Left kidney (tissue), 2 donors: Measurements from ENCODE around the gene NETO1. TPM values are rescaled to one million over a fixed set of nuclear protein-coding genes. Genes with fewer than 3 reads are reported as not detected.

Experiments used
- DNase-seq: peaks from one replicate; pipeline ENCODE4 v3.0.0-alpha.2; 2013
- polyA plus RNA-seq: library from polyadenylated mRNA; unstranded; fragments of 120-200 nt; gene quantifications from one replicate; pipeline ENCODE4 v1.2.1, GENCODE V29; 2013; ENCODE audit not compliant: insufficient read length

NETO1 gene
- polyA plus RNA-seq, 1 donor: 2.4 TPM

DNA sequence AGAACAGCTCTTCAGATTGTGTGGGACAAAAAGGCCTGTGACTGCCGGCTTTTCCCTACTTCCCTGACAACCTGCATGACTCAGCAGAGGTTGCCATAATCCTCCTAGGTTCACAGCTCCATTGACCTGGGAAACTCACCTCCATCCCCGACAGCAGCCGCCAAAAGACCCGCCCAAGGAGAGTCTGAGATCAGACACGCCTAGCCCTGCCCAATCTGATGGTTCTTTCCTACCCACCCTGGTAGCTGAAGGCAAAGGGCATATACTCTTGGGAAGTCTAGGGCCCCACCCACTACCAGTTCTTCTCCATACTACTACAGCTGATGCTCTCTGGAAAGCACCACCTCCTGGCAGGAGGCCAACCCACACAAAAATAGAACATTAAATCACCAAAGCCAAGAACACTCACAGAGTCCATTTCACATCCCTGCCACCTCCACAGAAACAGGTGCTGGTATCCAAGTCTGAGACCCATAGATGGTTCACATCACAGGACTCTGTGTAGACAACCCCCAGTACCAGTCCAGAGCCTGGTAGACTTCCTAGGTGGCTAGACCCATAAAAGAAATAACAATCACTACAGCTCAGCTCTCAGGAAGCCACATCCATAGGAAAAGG is 140.6 kb downstream of the NETO1 start:
- no peak for DNase-seq

DNA sequence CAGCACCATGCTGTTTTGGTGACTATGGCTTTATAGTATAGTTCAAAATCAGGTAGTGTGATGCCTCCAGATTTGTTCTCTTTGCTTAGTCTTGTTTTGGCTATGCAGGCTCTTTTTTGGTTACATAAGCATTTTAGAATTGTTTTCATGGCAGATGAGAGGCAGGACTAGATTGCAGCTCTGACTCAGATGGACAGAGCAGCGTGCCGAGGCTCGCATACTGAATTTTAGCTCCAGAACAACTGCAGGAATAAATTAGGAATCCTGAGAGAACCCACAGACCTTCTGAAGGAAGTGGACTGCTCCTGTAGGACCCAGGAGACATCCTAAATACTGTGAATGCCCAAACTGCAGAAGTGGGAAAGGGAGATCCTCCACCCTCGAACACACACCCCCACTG is 141.6 kb downstream of the NETO1 start:
- no peak for DNase-seq

DNA sequence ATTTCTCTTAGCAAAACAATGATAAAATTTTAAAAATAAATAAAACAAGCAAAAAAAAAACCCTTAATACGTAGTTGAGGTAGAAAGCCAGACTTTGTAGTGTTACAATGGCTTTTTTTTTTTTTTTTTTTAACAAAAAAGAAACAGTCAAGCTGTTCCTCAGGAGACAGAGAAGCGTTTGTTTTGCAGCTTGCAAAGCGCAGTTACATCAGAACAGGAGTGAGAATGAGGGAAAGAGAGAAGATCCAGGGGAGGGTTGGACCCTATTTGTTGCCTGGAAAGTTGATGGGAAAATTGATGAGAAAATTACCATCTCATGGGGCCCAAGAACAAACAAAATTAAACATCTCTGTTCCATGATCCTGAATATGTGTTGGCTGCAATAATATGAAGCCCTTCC is 146.5 kb downstream of the NETO1 start:
- no peak for DNase-seq

- no peak for DNase-seq
Observed at GRCh38 chr18:72720116-72720515, 147.7 kb downstream of the NETO1 start.

GRCh38 chr18:72704202-72704601 is 163.6 kb downstream of the NETO1 start:
- no peak for DNase-seq

DNA sequence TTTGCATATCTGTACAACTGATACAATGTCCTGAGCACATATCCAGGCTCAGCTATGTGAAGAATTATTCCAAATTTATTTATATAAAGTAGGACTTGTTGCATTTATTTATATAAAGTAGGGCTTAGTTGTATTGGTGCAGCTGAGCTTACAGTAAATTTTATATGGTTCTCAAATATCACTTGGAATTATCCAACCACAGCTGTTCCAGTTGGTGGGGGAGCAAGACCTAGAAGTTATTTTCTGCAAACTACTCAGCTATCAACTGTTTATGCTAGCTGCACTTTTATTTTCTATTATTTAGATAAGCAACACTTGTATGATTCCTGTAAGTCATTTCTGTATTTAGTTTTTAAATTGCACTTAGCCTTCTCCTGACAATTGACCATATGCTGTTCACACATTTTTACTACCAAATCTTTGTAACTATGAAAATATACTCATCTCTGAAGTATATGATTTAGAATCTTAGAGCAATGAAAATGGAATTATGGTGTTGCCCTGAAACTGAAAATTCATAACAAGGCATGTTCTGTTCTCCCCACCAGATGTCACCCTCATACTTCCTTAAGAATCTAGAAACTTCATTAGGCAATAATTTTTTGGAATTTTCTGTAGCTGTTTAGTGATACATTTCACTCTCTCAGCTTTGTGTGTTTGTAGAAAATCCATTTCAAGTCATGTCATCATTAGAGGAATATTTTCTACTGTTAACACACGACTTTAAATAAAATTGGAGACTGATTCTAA is 166.7 kb downstream of the NETO1 start:
- no peak for DNase-seq

- no peak for DNase-seq
Observed at GRCh38 chr18:72697706-72698105, 170.1 kb downstream of the NETO1 start.

DNA sequence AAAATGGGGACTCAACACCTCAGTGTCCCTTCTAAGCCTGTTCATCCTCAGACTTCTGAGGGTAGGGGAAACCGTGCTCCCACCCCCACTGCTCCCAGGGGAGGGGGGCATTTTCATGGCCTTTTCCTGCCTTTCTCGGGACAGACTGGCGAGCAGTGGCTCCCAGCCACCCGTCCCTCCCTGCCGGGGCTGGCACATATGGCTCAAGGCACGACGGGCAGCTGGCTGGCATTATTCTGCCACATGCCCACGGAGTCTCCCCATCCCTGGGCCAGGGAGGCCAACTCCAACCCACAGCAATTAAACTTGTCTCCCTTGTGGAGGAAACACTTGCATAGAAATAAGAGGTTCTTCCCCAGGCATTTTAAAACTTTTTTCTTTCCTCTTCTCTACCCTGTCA is 175.2 kb downstream of the NETO1 start:
- DNase-seq: no peak
